Epithelial cell of prostate (primary cell): ENCODE results near the gene DHRSX.
"Not testable (repeated sequence)": the region's sequence is repeated elsewhere in the genome, so short reads cannot be mapped to it uniquely, and the experiment has no call there.

ENCODE experiments used
- DNase-seq: peaks from one replicate; pipeline ENCODE4 v3.0.0-alpha.2; 2011; ENCODE audit warnings: low read depth, low spot score
- H3K27ac ChIP-seq: fragments of 450-650 bp; 2 replicates; pipeline ENCODE4 v1.5.1; 2017; ENCODE audit warnings: mild to moderate bottlenecking

The DHRSX gene

GRCh38 chrX:2500091-2500802 lies 529 bp downstream of the DHRSX start:
- no peak for DNase-seq
- peak overlapping the region; percentile 50 for H3K27ac ChIP-seq

DNA sequence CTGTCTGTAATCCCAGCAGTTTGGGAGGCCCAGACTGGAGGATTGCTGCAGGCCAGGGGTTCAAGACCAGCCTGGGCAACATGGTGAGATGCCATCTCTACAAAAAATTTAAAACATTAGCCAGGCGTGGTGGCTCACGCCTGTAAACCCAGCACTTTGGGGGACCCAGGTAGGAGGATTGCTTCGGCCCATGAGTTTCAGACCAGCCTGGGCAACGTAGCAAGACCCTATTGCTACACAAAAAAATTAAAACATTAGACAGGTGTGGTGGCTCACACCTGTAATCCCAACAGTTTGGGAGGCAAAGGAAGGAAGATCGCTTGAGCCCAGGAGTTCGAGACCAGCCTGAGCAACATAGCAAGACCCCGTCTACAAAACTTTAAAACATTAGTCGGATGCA lies 1.3 kb downstream of the DHRSX start:
- DNase-seq = no peak
- H3K27ac ChIP-seq = peak overlapping the region; percentile 43

GRCh38 chrX:2498781-2499302 lies 1.9 kb downstream of the DHRSX start:
- no peak for DNase-seq
- H3K27ac ChIP-seq = peak overlapping the region; percentile 43

DNA sequence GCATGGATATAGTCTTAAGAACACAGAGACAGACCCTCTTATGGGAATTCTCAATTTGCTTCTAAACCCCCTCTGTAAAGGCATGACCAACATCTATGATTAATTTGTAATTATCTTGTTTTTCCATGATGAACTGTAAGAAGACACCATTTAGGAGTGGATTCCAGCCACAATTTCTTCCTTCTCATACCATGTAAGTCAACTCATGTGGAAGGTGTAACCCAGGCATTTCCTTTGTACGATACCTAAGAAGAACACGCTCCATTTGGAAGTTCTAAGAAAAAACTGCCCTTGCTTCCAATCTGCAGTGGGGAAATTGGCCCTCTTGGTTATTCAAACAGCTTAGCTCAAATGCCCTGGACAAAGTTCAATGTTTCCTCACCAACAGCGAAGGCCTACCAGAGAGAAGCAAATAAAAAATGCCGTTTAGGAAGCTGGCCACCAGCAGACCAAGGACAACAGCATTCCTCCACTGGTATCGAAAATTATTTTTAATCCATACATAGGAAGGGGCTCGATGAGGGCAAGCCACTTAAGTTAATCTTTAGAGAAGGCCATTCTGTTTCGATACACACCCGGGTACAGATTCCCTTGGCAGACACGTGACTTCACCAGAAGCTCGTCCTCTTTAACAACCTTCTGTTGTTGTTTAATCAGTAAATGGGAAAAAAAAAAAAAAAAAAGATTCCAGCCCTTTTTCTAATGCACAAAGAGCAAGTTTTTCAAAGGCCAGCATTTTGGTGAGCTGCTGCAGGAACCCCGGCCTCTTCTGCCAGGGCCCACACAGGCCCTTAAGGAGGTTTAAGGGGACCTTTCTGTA lies 2.6 kb downstream of the DHRSX start:
- no peak for DNase-seq
- H3K27ac ChIP-seq = peak overlapping the region; percentile 43

- no peak overlapping the region for H3K27ac ChIP-seq
- DNase-seq = no peak
Observed at GRCh38 chrX:2495595-2495994, 5.2 kb downstream of the DHRSX start.

GRCh38 chrX:2492531-2493218 lies 8.1 kb downstream of the DHRSX start:
- DNase-seq = no peak

GRCh38 chrX:2490634-2491033 lies 10.1 kb downstream of the DHRSX start:
- no peak overlapping the region for H3K27ac ChIP-seq
- DNase-seq = no peak

More at GRCh38 chrX:2492531-2493218, 8.1 kb downstream of the DHRSX start:
- no peak overlapping the region for H3K27ac ChIP-seq

- DNase-seq = no peak
- H3K27ac ChIP-seq = no peak overlapping the region
Observed at GRCh38 chrX:2489446-2490445, 11.0 kb downstream of the DHRSX start.

DNA sequence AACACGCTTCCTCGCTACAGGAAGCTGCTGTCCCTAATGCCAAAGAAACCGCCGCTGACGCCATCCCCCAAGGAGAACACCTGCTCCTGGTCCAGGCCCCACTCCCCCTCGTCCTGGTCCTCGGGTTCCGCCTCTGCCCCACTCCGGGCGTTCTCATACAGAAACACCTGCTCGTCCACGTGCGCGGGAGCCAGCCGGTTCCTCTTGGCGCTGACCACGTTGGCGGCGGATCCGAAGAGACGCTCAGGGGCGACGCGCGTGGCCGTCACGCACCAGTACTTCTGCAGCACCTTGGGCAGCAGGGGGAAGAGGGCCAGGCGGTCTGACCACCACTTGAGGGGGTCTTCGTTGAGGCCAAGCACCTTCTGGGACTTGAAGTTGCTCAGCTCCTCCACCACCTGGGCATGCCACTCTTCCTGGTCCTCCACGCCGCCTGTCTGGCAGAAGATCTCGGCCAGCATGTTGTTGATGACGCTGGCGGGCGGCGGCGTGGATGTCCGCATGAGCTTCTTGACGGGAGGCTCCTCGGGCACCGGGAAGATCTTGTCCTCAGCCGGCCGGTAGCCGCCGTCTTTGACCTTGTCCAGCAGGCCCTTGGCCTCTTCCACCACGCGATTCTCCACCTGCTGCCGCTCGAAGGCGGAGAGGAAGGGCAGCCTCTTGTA lies 12.0 kb downstream of the DHRSX start:
- H3K27ac ChIP-seq = no peak overlapping the region
- no peak for DNase-seq

- H3K27ac ChIP-seq = no peak overlapping the region
- DNase-seq = no peak
Observed at GRCh38 chrX:2487366-2487765, 13.4 kb downstream of the DHRSX start.

DNA sequence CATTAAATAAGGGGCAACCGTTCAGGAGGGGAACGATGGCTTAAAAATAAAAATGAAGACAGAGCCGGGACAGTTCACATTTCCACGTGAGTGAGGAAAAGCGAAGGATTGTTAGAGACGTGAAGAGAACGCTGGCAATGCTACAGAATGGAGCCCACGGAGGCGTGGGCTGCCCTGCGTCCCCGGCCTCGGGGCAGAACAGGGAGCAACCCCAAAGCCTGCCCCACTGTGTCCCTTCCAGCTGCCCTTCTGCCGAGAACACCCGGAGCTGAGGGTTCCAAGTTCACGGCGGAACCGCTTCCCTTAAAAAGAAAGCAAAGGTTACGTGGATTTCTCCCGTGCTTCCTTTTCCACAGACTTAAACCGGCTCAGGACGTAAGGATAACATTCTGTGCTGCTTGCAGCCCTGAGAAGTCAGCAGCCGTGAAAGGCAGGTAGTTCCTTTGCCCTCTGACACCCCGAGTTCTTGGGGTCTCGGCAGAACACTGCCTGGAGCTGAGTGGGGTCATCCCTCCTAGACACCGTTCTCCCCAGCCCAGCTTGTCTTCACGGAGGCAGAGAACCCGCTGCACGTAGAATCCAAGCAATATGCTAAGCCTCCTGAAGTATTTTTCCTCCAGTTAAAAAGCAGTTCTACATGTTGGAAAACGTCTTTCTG lies 14.2 kb downstream of the DHRSX start:
- H3K27ac ChIP-seq = no peak overlapping the region
- DNase-seq = no peak

GRCh38 chrX:2485789-2486345 lies 14.9 kb downstream of the DHRSX start:
- peak overlapping the region; percentile 53 for H3K27ac ChIP-seq
- no peak for DNase-seq

DNA sequence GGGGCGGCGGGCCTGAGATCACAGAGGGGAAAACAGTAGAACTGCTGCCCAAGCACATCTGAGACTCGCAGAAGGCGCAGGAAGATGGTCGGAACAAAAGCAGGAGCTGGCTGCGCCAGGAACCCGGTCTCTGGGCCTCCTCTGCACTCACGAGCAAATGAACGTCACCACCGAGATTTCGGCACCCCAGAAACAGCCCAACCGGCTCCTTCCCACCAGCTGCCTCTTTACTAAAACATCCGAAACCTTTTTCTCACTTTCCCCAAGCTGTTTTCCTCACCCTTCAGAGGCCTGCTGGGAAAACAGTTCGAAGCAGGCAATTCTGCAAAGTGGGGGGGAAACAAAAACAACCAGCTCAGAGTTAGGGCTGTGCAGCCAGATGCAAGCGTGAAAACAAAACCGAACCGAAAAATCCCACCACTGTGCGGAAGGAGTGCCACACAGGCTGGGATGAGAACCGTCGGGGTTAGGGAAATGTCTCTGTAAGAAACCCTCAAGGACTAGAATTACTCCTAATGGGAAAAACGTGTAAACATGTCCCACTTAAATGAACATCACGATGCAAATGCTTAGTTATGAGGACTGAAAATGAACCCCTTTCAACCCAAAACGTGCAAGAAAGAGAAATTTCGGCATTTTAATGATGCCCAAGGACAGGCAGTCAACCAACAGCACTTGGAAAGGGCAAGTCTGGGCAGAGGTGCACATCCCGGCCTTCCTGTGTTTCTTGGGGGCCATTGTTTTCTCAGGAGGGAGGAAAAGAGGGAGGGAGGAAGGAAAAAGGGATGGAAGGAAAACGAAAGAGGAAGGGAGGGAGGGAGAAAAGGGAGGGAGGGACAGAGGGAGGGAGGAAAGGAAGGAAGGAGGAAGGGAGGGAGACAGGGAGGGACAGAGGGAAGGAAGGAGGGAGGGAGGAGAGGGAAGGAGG lies 15.8 kb downstream of the DHRSX start:
- DNase-seq = no peak
- H3K27ac ChIP-seq = peak overlapping the region; percentile 53

DNA sequence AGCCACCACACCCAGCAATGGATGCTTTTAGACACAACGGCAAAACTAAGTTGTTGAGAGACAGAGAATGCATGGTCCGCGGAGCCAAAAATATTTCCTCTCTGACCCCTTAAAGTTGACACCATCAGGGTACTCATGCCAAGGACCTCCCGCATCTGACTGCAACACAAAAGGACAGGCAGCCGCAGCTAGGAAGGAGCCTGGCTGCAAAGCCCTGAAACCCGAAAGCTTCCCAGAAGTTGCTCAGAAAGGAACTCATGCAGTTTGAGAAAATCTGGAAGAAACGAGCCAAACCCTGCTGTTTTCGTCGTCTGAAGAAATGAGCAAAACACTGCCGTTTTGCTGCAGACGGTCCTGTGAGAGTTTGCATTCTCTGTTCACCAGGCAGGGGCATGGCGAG lies 16.5 kb downstream of the DHRSX start:
- no peak for DNase-seq
- H3K27ac ChIP-seq = peak overlapping the region; percentile 53

DNA sequence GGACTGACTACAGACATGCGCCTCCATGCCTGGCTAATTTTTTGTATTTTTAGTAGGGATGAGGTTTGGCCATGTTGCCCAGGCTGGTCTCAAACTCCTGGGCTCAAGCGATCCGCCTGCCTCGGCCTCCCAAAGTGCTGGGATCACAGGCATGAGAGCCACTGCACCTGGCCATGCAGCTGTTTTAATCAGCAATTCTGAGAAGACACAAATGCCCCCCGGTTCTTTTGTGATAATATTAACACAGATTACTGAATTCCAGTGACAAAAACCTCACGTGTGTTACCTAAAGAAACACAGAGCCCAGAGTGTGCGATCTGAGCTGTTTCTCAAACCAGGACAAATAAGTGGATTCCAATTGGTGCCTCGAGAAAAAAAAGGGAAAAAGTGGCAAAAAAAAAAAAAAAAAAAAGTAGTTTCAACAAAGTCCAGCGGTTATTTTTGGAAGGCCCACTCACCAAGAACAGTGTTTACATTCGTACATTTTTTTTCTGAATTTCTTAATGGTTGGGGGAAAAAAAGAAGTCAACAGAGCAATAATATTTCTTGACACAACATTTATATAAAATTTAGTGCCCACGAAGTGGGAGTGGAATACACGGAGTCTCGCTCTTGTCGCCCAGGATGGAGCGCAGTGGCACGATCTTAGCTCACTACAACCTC lies 17.2 kb downstream of the DHRSX start:
- no peak for DNase-seq
- H3K27ac ChIP-seq = no peak overlapping the region

DNA sequence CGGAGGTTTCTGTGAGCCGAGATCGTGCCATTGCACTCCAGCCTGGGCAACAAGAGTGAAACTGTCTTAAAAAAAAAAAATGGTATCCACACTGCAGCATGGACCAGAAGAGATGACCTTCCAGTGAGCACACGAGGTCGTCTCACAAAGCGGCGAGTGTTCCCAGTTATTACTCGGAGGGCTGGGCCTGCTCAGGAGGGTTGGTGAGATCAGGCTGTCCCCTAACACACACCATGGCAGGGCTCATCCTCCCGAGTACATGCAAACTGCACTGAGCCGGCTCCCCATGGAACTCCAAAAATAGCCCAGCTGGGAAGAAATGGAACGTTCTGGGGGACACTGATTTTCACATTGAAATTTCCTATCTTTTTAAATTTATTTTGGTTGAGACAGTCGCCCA lies 19.2 kb downstream of the DHRSX start:
- DNase-seq, H3K27ac ChIP-seq: not testable (repeated sequence)

- DNase-seq, H3K27ac ChIP-seq: not testable (repeated sequence)
Observed at GRCh38 chrX:2479982-2480381, 20.8 kb downstream of the DHRSX start.
